GM23248 (cell line): ENCODE data around the gene TJP2. TPM values are rescaled to one million over a fixed set of nuclear protein-coding genes. Genes with fewer than 3 reads are reported as not detected.
A peak's percentile ranks its signal among the peaks of the same experiment; 100 is the strongest.

Experiments used
- DNase-seq: peaks from one replicate; pipeline ENCODE4 v3.0.0-alpha.2; 2015
- H2AFZ ChIP-seq: fragments of 200-600 bp; sonication (generic); 2 replicates; pipeline ENCODE4 v1.6.1; 2016; ENCODE audit warnings: antibody characterized with exemption
- H3F3A ChIP-seq: fragments of 200-600 bp; sonication (generic); 2 replicates; pipeline ENCODE4 v1.6.1; 2016; ENCODE audit warnings: mild to moderate bottlenecking, antibody characterized with exemption, mixed run types; ENCODE audit not compliant: insufficient read depth
- H3K27ac ChIP-seq: fragments of 200-600 bp; sonication (generic); 2 replicates; pipeline ENCODE4 v1.5.1; 2016; ENCODE audit warnings: mild to moderate bottlenecking
- H3K27me3 ChIP-seq: fragments of 200-600 bp; sonication (generic); replicated peaks from 2 replicates; pipeline ENCODE4 v1.6.1; 2016; ENCODE audit warnings: mild to moderate bottlenecking; ENCODE audit not compliant: insufficient read depth
- H3K36me3 ChIP-seq: fragments of 200-600 bp; sonication (generic); 2 replicates; pipeline ENCODE4 v1.6.1; 2016; ENCODE audit warnings: low read depth, mild to moderate bottlenecking
- H3K4me1 ChIP-seq: fragments of 200-600 bp; sonication (generic); 2 replicates; pipeline ENCODE4 v1.6.1; 2016; ENCODE audit warnings: mild to moderate bottlenecking; ENCODE audit not compliant: insufficient read depth
- H3K4me2 ChIP-seq: fragments of 200-600 bp; sonication (generic); one replicate; pipeline ENCODE4 v1.6.1; 2016; ENCODE audit warnings: mild to moderate bottlenecking; ENCODE audit not compliant: unreplicated experiment
- H3K4me3 ChIP-seq: fragments of 200-600 bp; sonication (generic); 2 replicates; pipeline ENCODE4 v1.5.1; 2016; ENCODE audit warnings: mild to moderate bottlenecking
- H3K79me2 ChIP-seq: fragments of 200-600 bp; sonication (generic); 2 replicates; pipeline ENCODE4 v1.6.1; 2016; ENCODE audit warnings: mild to moderate bottlenecking; ENCODE audit not compliant: insufficient read depth
- H3K9ac ChIP-seq: fragments of 200-600 bp; sonication (generic); 2 replicates; pipeline ENCODE4 v1.6.1; 2016; ENCODE audit warnings: mild to moderate bottlenecking
- H3K9me2 ChIP-seq: fragments of 200-600 bp; sonication (generic); 2 replicates; pipeline ENCODE4 v1.6.1; 2016; ENCODE audit warnings: mixed run types, mild to moderate bottlenecking, moderate library complexity; ENCODE audit not compliant: insufficient read depth
- H3K9me3 ChIP-seq: fragments of 200-600 bp; sonication (generic); one replicate; pipeline ENCODE4 v1.6.1; 2017; ENCODE audit warnings: low read depth
- H4K20me1 ChIP-seq: fragments of 200-600 bp; sonication (generic); 2 replicates; pipeline ENCODE4 v1.6.0; 2016; ENCODE audit not compliant: insufficient read depth
- EZH2 ChIP-seq: fragments of 200-600 bp; sonication (generic); IDR thresholded peaks from 2 replicates; pipeline ENCODE4 v1.6.1; 2018; ENCODE audit warnings: antibody characterized with exemption, mild to moderate bottlenecking; ENCODE audit not compliant: insufficient read depth, poor library complexity, severe bottlenecking
- EZH2phosphoT487 ChIP-seq: fragments of 200-600 bp; sonication (generic); IDR thresholded peaks from 2 replicates; pipeline ENCODE4 v1.6.1; 2018; ENCODE audit warnings: antibody characterized with exemption, moderate library complexity, mild to moderate bottlenecking, low read depth; ENCODE audit not compliant: insufficient read depth
- WGBS, 2 experiments: methylation state at CpG; one replicate each; pipeline ENCODE4 v1.1.6; 2015 to 2017; ENCODE audit warnings: low lambda C conversion rate in 2 of 2, low coverage in 1 of 2; ENCODE audit errors: missing lambda C conversion rate in 2 of 2; 5-methylcytosine and 5-hydroxymethylcytosine counted together
- in situ Hi-C: fragments of 300-500 bp; cut with MboI; formaldehyde crosslinking; loops from 2 replicates; pipeline ENCODE4 v1.15.0; 2020
- polyA plus RNA-seq: library from polyadenylated mRNA; unstranded; fragments of >200 nt; fragmentation: Nextera tagmentation; extraction: Ambion mirVana; gene quantifications from 2 replicates; pipeline ENCODE4 v1.2.1, GENCODE V29; 2016
- total RNA-seq: library from RNA; depleted of rRNA; stranded (reverse); fragments of >200 nt; shearing (Covaris generic); gene quantifications from 2 replicates; pipeline ENCODE4 v1.2.3, GENCODE V29; 2014

Gene TJP2
- total and polyA plus RNA-seq, 2 experiments from 2014 or later, result 5.5 to 8.6 TPM

GRCh38 chr9:69140123-69140735 is 33.8 kb upstream of the TJP2 start:
- no peaks in the 10 kb centered on the region for H3F3A ChIP-seq
- no peak overlapping the region for H3K9ac ChIP-seq
- WGBS, 2 experiments, result 92 to 95% methylated on average over 5 of the region's 5 CpGs
- H2AFZ ChIP-seq, result no peak overlapping the region
- no peaks in the 10 kb centered on the region for H3K36me3 ChIP-seq
- TF ChIP-seq EZH2phosphoT487 (no peak), EZH2 (no peak)
- H3K9me3 ChIP-seq, result no peaks in the 10 kb centered on the region
- no peaks in the 10 kb centered on the region for H3K27me3 ChIP-seq
- no peaks in the 10 kb centered on the region for H3K79me2 ChIP-seq
- H3K4me2 ChIP-seq, result no peak overlapping the region
- no peaks in the 10 kb centered on the region for H4K20me1 ChIP-seq
- no peak overlapping the region for H3K27ac ChIP-seq
- in situ Hi-C loops, result loop anchor here (10.0 kb wide), 1 partner anchor 55 kb away; no protein-coding TSS in a partner anchor
- no peak for DNase-seq
- H3K4me3 ChIP-seq, result no peak overlapping the region
- H3K4me1 ChIP-seq, result 0 out of 2 replicates have a peak, but pooled peaks cover 4% of the 10 kb centered on the region
- H3K9me2 ChIP-seq, result no peaks in the 10 kb centered on the region

DNA sequence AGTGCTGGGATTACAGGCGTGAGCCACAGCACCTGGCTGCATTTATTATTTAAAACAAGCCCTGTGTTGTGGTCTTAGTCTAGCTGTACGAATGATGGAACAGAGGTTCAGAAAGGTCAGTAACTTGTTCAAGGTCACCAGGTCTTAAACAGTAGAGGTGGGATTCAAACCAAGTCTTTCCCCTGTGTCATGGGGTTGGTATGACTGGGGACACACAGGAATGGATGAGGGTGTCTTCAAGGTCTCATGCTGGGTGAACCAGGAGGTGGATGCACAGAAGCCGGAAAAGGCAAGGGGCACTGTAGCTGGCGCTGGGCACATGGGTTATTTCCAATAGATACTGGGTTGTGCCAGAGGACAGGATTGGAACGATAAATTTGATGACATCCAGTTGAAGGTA is 32.2 kb upstream of the TJP2 start:
- 0 out of 2 replicates have a peak, but pooled peaks cover 4% of the 10 kb centered on the region for H3K4me1 ChIP-seq
- H3K27me3 ChIP-seq, result no peaks in the 10 kb centered on the region
- no peak overlapping the region for H3K4me2 ChIP-seq
- no peak overlapping the region for H3K4me3 ChIP-seq
- no peak overlapping the region for H2AFZ ChIP-seq
- DNase-seq, result no peak
- 92 to 95% methylated on average over 5 of the region's 5 CpGs for WGBS, 2 experiments
- TF ChIP-seq EZH2 (no peak), EZH2phosphoT487 (no peak)
- no peaks in the 10 kb centered on the region for H3K79me2 ChIP-seq
- no peak overlapping the region for H3K27ac ChIP-seq
- no peaks in the 10 kb centered on the region for H3F3A ChIP-seq
- H3K36me3 ChIP-seq, result no peaks in the 10 kb centered on the region
- no peaks in the 10 kb centered on the region for H3K9me2 ChIP-seq
- H3K9ac ChIP-seq, result no peak overlapping the region
- no peaks in the 10 kb centered on the region for H4K20me1 ChIP-seq
- H3K9me3 ChIP-seq, result no peaks in the 10 kb centered on the region
- in situ Hi-C loops, result loop anchor here (10.0 kb wide), 1 partner anchor 57 kb away; no protein-coding TSS in a partner anchor

GRCh38 chr9:69143291-69143690 is 30.8 kb upstream of the TJP2 start:
- WGBS, 2 experiments, result 69 to 76% methylated on average over 1 of the region's 1 CpG
- Histone ChIP-seq H3K79me2 (no peaks in the 10 kb centered on the region), H2AFZ (no peak overlapping the region), H3K27ac (no peak overlapping the region), H3K4me1 (0 out of 2 replicates have a peak, but pooled peaks cover 4% of the 10 kb centered on the region), H3K9me2 (no peaks in the 10 kb centered on the region), H3F3A (no peaks in the 10 kb centered on the region), H3K4me3 (no peak overlapping the region), H3K36me3 (no peaks in the 10 kb centered on the region), H3K9me3 (no peaks in the 10 kb centered on the region), H3K4me2 (no peak overlapping the region), H3K27me3 (no peaks in the 10 kb centered on the region), H3K9ac (no peak overlapping the region), H4K20me1 (no peaks in the 10 kb centered on the region)
- peak; percentile 15 for DNase-seq
- no peak for TF ChIP-seq EZH2phosphoT487
- TF ChIP-seq EZH2, result no peak
- in situ Hi-C loops, result loop anchor here (10.0 kb wide), 1 partner anchor 58 kb away; no protein-coding TSS in a partner anchor

DNA sequence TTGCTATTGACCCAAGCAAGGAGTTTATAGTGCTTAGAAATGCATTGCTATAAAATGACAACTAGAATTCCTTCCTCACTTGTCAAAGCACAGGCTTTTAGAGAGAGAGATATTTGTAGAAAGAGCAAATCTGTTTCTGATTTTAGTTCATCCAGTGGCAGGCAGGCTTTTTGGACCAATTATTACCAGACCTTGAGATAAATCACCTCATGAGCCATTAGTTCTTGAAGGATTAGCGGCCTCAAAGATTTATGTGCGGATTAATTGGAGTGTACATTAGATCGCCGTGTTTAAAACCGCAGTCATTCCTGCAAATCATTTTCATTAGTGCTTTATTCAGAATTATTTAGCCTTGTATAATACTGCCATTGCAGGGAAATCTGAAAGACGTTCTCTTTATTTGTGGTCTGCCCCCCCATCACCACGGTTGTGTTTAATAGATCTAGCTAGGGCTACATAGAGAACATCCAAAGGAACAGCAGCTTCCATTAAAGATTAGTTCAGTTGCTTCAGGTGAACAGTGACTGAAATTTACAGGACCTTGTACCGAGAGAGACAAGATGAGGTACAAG is 28.8 kb upstream of the TJP2 start:
- no peak for TF ChIP-seq EZH2phosphoT487
- TF ChIP-seq EZH2, result no peak
- peak; percentile 44 for DNase-seq

More for the DNA sequence above, 28.8 kb upstream of the TJP2 start:
- no peaks in the 10 kb centered on the region for H3K36me3 ChIP-seq
- H3K9ac ChIP-seq, result no peak overlapping the region
- no peaks in the 10 kb centered on the region for H4K20me1 ChIP-seq
- in situ Hi-C loops, result loop anchor here (10.0 kb wide), 1 partner anchor 60 kb away; no protein-coding TSS in a partner anchor
- H3K9me3 ChIP-seq, result no peaks in the 10 kb centered on the region
- no peaks in the 10 kb centered on the region for H3K27me3 ChIP-seq
- no peak overlapping the region for H3K4me2 ChIP-seq
- no peak overlapping the region for H3K27ac ChIP-seq
- 16 to 24% methylated on average over 8 of the region's 8 CpGs for WGBS, 2 experiments
- H3F3A ChIP-seq, result peaks cover 10% of the 10 kb centered on the region; the same call in 1 of the 2 replicates
- peaks cover 14% of the 10 kb centered on the region; the same call in 1 of the 2 replicates for H3K4me1 ChIP-seq
- no peak overlapping the region for H2AFZ ChIP-seq
- no peaks in the 10 kb centered on the region for H3K79me2 ChIP-seq
- H3K9me2 ChIP-seq, result no peaks in the 10 kb centered on the region
- no peak overlapping the region for H3K4me3 ChIP-seq
